Stomach (tissue), 4 donors: ENCODE measurements around the gene RAB40AL.

ENCODE experiments used
- POLR2A ChIP-seq, 4 donors: fragments of 450-650 bp; IDR thresholded peaks; one replicate each; pipeline ENCODE4 v1.6.1; 2016; ENCODE audit warnings: antibody characterized with exemption in 4 of 4, control low read depth in 2 of 4, mild to moderate bottlenecking in 1 of 4, moderate library complexity in 1 of 4
- TF ChIP-seq, protein P1 (sequence below), 7 experiments: fragments of 450-650 bp in 4 of 7; fragments of 200-600 bp in 3 of 7; sonication (generic) in 3 of 7; IDR thresholded peaks; one replicate each; pipeline ENCODE4 v1.5.1; 2016 to 2019; ENCODE audit warnings: antibody characterized with exemption in 7 of 7, control low read depth in 2 of 7, mild to moderate bottlenecking in 1 of 7

DNA sequence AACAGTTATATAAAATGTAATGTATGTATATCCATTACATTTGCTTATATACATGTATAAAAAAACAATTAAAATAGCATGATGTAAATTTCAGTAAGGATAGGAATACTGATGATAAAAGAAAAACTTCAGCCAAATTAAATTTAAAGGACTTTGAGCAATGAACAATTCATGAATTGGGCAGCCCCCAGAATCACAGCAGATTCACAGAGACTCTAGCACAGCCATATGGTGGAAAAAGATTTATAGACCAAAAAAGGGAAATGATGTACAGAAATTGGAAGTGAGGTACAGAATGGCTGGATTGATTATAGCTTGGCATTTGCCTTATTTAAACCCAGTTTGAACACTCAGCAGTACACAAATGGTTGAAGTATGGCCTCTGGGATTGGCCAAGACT is 34.7 kb upstream of the RAB40AL start:
- TF ChIP-seq POLR2A (IDR thresholded peaks at IDR 0.05): no peak
- TF ChIP-seq, protein P1, sequence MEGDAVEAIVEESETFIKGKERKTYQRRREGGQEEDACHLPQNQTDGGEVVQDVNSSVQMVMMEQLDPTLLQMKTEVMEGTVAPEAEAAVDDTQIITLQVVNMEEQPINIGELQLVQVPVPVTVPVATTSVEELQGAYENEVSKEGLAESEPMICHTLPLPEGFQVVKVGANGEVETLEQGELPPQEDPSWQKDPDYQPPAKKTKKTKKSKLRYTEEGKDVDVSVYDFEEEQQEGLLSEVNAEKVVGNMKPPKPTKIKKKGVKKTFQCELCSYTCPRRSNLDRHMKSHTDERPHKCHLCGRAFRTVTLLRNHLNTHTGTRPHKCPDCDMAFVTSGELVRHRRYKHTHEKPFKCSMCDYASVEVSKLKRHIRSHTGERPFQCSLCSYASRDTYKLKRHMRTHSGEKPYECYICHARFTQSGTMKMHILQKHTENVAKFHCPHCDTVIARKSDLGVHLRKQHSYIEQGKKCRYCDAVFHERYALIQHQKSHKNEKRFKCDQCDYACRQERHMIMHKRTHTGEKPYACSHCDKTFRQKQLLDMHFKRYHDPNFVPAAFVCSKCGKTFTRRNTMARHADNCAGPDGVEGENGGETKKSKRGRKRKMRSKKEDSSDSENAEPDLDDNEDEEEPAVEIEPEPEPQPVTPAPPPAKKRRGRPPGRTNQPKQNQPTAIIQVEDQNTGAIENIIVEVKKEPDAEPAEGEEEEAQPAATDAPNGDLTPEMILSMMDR (IDR thresholded peaks at IDR 0.05): no peak
